NCI-H446 treated with DMSO at 0.1 percent for 48 hours (cell line): ENCODE data around the gene ALG8.
"Not testable (repeated sequence)": the region's sequence is repeated elsewhere in the genome, so short reads cannot be mapped to it uniquely, and the experiment has no call there.

Source experiments
- DNase-seq: peaks from one replicate; lab custom pipeline; 2025; lab: John Stamatoyannopoulos, UW

ALG8 gene

DNA sequence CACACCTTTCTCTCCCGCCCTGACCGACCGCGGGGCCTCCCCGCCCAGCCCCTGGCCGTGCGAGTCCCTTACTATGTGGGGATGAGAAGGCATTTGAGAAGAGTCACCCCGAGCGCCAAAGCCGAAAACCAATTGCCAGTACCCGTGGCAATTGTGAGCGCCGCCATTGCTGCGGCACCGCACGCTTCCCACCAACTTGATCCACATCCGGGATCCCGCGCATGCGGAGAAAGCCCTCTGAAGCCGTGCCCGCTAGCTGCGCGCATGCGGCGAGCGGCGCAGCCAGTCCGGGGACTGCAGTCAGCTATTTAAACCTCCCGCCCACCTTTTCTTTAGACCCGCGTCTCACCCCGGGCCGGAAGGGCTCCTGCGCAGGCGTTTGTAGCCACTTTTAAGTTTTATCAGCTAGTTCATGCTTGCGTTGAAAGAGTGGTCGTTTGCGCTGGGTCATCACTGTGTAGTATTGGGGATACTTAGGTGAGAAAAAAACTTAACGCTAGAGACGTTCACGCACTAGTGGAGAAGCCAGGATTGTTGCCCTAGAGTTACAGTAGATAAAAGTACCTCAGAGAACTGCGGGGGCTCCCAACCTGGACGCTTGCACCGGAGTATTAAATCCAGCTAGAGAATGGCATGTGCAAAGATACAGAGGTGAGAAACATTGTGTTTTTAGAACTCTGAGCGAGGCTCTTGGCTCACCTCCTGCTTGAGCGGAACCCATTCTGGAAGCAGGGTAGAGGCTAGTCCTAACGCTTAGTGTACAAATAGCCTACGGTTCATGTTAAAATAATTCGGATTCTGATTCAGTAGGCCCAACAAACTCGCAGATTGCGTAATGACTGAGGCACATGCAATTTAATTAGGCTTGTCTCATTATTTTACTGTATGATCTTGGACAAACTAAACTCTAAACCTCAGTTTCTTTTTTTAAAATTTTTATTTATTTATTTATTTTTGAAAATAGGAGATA lies at the start of gene ALG8:
TSS of gene ALG8 (minus strand) at position 205 of the 970 bp plus-strand sequence. CDS start at position 167, 38 bp downstream.
- DNase-seq, result peak; percentile 94

DNA sequence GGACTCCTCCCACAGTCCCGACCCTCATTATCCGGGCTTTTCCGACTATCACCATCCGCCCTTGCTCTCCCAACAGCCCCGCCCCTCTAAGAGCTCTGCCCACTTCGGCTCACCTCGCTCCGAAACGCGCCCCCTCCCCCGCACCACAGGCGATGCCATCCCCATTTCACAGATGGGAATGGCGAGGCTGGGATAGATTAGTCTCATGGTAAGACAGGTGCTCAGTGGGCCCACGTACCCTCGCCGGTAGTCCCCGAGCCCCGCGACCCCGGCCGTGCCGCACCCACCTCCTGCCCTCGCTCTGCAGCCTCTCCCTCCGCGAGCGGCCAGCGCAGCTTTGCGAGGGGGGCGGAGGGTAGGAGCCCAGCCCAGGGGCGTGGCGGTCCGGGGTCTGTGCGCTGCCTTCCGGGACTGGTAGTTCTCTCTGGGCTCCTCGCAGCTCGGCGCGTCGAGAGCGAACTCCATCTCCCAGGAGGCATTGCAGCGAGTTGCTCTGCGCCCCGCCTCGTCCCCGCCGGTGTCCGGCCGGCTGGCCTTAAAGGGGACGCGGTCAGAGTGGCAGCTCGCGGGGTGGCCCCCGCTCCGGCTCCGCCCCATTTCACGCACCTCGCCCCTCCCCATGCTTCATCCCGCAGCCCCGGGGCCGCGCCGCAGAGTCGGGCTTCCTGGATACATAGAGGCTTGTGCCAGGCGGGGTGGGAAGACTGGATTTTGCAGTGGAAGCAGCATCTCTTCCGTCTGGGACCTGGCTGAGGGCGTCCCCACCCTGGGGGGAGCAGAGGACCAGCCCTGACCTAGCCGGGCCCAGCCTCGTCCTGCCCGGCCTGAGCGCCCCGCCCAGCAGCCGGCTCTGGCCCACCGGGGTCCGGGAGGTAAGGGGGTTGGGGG lies 49.1 kb upstream of the ALG8 start, which contains the start of the genes KCTD21 and USP35:
TSS of gene KCTD21 (minus strand) at position 341 of the 888 bp plus-strand sequence. CDS start 14,072 bp downstream, outside the sequence.
TSS of gene USP35 (plus strand) at position 634 of the 888 bp plus-strand sequence. CDS start 7,327 bp downstream, outside the sequence.
- DNase-seq, result peak; percentile 94

DNA sequence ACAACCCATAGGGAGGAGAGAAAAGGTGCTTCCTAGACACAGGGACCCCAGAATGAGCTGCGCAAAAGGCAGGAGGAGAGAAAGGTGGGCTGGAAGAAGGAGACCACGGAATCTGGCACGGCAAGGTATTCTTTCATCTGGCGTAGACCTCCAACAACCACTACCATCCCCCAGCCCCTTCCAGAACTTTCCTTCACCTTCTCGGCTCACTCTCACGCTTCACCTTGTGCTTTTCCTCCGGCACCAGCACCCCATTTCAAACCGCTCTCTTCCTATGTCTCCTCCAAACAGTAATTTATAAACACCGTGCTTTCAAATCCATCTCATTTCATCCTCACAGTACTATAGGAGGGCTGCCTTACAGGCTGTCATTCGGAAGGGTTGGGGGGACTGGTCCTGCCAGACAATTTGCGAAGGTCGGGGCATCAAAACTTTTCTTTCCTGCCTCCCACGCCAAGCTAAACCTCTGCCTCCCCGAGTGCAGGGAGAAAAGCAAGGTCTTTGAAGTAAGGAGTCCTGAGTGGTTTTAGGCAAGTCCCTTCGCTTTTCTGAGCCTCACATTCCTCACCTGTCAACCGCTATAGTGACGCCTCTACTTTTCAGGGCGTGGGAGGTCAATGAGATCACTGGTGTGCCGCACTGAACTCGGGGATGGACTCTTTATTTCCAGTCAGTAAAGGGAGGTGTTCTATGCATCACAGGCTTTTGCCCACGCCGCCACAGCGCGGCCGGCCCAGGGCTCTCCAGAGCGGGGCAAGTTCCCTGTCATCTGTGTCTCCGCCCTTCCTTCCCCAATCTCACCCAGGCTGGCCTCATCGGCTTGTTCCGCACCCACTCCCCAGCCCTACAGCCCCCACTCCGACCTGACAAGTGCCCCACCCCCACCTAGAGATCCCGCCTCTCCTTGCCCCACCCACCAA lies 48.2 kb upstream of the ALG8 start:
- no peak for DNase-seq

DNA sequence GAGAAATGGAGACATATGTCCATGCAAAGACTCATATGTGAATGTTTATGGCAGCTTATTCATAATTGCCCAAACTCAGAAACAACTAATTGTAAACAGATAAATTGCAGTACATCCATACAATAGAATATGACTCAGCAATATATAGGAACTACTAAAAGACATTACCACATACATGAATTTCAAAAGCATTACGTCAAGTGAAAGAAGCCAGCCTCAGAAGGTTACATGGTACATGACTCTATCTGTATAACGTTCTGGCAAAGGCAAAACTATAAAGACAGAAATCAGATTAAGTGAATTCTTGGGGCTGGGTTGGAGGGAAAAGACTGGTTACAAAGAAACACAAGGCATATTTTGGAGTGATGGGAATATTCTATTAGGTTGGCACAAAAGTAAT lies 41.8 kb upstream of the ALG8 start:
- no peak for DNase-seq

DNA sequence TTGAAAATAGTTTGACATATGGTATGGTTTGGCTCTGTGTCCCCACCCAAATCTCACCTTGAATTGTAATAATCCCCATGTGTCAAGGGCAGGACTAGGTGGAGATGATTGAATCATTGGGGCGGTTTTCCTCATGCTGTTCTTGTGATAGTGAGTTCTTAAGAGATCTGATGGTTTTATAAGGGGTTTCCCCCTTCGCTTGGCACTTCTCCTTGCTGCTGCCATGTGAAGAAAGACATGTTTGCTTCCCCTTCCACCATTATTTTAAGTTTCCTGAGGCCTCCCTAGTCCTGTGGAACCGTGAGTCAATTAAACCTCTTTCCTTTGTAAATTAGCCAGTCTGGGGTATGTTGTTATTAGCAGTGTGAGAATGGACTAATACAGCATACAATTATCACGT lies 41.3 kb upstream of the ALG8 start:
- DNase-seq, result no peak

DNA sequence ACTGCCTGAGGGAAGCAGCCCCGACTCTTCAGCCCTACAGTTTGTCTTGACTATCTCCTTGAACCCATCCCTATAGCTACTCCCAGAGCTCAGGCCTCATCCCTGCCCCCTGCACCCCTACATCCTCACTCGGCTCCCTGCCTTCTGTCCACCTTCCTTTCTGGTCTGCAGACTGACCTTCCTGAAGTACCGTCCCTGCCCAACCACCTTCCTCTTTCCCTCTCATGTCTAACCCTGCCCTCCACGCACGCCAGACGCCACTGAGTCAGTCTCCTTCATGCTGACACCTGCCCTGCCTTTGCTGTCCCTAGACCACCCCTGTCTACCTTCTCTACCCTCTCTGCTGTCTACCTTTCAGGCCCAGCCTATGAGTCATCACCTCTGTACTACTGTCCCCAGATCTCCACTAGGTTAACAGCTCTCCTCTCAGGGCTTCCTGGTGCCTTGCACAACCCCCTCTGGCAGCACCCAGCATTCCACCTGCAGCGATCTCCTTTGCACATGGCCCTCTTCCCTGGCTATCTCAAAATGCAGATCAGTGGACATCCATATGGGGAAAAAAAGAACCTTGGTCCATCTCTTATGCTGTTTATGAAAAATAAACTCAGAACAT lies 40.1 kb upstream of the ALG8 start:
- no peak for DNase-seq

DNA sequence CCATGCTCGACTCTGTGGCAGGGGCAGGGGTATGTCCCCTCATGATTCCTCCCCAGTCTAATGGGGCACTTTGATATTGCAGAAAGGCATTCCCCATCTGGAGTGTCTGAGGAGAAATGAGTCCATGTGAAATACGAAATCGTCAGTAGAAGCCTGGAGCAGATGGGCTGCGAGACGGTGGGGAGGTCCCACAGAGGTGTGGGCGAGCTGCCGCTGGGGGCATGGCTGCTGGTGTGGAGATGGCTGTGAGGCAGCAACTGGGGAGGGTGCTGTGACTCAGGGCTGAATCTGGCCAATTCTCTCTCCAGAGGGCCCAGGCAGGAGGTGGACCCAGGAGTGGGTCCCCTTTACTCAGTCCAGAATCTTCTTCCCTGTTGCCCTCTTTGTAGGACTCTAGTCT lies 37.8 kb upstream of the ALG8 start:
- no peak for DNase-seq

DNA sequence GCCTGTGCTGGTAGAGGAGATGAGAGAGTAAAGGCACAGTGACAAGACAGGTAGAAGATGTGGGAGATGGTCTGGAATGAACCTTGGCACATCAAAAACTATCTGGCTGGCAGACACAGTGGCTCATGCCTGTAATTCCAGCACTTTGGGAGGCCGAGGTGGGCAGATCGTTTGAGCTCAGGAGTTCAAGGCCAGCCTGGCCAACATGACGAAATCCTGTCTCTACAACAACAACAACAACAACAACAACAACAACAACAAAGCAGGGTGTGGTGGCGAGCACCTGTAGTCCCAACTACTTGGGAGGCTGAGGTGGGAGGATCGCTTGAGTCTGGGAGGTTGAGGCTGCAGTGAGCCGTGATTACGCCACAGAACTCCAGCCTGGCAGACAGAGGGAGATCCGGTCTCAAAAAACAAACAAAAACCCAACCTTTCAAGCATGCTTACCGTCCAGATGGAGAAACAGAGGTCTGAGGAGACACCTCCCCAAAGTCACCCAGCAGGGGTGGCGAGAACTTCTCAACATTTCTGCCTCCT lies 37.2 kb upstream of the ALG8 start:
- DNase-seq, result no peak

DNA sequence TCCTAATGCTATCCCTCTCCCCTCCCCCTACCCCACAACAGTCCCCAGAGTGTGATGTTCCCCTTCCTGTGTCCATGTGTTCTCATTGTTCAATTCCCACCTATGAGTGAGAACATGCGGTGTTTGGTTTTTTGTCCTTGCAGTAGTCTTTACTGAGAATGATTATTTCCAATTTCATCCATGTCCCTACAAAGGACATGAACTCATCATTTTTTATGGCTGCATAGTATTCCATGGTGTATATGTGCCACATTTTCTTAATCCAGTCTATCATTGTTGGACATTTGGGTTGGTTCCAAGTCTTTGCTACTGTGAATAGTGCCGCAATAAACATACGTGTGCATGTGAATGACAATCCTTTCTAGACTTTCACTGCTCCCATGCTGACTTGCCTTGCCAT lies 36.4 kb upstream of the ALG8 start:
- not testable (repeated sequence) for DNase-seq

DNA sequence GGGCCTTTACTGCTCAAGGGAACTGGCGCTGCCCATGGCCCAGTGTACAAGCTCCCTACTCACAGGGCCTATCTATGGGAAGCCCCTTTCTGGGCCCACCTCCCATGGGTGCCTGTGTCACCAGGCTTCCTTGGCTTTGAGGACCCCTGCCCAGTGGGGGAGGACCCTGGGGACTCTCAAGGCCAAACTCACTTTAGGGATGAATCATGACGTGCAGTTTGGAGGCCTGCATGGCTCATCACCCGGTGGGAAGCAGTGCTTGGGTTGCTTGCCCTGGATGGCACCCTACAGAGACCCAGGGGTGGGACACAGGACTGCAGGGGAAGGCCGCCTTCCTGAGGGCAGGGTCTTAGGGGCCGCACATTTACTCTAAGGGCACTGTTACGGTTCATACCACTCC lies 32.5 kb upstream of the ALG8 start:
- no peak for DNase-seq

DNA sequence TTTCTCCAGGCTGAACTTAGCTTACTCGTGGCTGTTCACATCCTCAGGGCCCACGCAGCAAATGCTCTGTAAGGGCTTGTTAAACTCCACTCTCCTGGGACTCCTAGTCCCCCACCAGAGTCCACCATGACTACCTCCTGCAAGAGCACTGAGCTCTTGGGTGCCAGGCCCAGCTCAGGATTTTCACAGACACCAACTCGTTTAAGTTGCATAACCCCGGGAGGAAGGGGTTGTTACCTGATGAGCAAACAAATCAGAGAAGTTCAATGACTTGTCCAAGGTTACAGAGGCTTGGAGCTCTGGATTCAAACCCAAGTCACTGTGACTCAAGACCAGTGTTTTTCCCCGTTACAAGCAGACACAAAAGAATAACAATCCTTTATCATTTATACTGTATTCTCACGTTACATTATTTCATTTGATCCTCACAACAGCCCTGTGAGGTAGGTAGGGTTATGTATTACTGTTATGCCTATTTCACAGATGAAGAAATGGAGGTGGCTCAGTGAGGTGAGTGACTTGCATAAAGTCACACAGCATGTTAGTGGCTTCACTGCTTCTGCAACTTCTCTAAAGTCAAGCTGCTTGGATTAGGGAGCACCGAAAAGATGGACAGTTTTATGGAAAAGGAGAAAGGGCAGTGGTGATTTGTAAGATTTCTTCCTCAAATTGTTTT lies 31.6 kb upstream of the ALG8 start:
- no peak for DNase-seq

DNA sequence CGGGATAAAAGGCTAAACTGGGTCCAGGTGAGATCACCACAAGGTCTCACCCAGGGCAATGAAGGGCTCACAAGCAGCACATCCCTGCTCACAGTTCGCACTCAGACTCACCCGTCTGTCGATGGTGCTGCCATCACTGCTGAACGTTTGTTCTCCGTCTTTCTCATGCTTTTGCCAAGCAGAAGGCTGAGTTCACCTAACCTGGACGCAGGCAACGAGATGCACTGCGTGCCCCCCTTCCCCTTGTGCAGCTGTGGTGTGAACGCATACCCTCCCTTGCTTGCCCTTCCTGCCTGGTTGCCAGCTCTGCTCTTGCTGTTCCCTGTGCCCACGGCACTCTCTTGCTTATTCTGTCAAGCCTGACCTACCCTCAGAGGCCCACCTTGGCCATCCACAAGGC lies 31.0 kb upstream of the ALG8 start:
- DNase-seq, result no peak

DNA sequence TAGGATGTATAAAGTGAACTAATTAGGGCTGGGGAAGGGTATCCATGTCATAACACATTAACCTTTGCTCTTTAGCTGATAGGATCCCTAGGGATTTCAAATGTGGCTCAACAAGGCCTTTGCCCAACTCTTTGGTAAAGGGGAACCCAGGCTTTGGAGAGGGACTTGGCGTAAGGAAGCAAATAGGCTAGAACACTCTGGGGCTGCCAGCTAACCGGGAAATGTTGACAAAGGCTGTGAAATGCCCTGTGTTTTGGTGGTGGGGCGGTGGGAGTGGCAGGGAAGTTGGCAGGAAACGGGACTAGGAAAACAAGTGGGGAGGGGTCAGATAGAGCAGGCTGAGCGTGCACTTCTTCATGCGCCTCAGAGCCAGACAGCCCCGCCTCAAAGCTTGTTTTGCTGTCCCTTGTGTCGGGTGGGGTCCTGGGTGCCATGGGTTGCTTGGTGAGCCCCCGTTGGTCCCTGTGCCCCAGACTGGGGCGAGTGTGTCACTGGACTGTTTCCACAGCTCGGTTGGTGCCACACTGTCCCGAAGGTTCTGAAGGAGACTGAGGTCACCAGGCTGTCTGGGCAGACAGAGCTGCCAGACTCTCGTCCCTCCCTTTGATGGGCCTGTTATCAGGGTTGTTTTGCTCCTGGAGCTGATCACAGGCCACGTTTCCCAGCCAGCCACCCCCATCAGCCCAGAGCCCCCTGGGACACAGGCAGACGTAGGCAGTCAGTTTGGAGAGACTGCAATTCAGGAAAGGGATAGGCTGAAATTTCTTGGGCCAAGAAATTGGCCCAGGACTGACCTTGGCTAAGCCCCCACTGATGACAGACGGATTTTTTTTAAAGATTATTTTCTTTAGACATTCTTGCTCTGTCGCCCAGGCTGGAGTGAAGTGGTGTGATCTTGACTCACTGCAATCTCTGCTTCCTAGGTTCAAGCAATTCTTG lies 29.4 kb upstream of the ALG8 start:
- peak; percentile 35 for DNase-seq

DNA sequence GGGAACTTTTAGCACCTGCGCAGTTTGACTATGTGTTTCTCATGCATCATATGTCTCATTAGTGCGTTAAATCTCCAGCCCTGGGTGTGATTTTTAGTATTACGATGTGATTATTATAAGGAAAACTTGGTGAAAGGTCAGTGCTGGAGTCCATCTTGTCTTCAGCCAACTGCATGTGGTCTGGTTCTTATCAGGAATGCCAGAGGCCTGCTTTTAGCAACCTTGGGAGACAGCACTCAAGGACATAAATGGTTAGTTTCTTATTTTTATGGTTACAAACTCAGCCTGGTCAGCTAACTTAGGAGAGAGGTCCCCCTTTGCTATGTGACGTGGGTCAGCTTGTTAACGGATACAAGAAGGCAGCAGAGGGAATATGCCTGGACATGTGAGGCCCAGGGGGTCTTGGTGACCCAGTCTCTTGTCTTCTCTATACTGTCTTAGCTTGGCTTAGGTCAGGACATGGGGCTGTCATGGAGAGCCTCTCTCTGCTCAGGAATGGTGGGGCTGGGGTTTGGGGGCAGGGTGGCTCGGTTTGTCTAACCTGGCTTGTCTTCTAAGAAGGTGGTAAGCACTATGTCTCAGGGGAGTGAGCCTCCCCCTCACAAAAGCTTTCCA lies 27.5 kb upstream of the ALG8 start:
- no peak for DNase-seq

DNA sequence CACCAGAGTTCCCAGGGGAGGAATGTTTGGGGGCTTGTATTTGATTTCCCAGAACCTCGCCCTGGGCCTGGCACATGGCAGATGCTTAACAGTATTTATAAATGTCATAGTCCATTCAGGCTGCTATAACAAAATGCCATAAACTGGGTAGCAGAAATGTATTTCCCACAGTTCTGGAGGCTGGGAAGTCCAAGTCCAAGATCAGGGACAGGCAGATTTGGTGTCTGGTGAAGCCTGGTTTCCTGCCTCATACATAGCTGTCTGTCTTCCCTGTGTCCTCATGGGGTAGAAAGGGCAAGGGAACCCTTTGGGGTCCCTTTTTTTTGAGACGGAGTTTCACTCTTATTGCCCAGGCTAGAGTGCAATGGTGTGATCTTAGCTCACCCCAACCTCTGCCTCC lies 25.0 kb upstream of the ALG8 start:
- no peak for DNase-seq

DNA sequence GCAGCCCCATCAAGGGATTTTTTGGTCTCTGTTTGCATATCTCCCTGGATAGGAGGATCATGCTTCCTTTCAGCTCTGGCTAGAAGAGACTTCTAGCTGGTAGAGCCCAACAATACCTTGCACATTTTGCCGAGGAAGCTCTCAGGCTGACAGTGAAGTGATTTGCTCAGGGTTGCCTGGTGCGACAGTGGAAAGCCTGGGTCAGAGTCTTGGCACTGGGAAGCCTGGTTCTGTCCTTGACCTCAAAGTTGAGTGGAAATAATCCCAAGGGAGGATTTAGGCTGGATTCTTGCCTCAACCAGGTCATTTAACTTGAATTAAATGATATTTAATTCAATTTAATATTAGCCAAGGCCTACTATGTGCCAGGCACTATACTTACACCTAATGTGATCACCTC lies 24.4 kb upstream of the ALG8 start:
- DNase-seq, result no peak

DNA sequence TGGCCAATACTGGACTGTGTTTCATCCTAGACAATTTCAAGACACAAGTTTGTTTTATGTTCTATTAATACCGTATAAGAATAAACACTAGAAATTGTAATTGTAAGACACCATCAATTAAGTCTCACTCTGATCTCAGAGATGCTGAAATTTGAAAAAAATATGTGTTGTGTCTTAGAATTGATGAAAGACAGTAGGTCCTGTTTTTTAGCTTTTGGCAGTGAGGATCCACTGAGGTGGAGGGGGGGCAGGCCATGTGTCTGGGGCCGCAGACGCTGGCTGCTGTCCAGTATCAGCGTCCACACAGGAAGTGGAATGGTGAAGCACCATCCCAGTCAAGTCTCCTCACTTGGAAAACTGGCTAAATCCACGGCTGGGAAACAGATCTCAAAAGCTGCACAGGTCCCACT lies 22.5 kb upstream of the ALG8 start:
- no peak for DNase-seq

DNA sequence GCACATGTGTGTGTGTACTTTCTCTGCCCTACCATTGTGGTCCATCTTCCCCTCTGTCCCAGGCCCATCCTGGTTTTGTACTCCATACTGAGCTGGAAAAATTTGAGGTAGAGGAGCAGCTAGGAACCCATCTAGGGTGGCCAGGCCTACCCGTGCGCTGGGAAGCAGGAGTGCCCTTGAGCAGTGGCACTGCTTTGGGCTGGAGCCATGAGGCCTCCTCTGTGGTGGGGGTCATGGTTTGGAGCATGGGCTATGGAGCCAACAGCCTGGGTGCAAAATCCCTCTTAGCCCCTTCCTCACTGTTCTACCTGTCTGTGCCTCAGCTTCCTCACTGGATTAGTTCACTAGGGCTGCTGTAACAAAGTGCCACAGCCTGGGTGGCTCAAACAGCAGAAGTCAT lies 21.9 kb upstream of the ALG8 start:
- DNase-seq, result no peak

DNA sequence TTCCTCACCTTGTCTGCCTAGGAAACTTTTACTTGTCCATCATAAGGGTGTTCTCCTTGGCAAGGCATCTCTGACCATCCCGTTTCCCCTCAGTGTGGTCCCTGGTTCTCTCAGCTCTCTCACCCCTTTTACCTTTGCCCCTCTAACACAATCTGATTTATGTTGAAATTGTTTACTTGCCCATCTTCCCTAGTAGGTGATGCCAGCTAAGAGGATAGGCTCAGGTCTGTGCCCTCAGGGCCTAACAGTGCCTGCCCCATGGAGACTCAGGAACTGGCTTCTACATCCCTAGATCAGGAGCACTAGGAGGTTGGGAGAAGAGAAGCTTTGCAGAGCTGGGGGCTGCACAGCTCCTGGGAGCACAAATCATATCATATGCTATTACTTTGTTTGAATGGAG lies 21.1 kb upstream of the ALG8 start:
- no peak for DNase-seq
